HEK293 (cell line): ENCODE measurements around the gene LGI1.

ENCODE experiments used
- CTCF ChIA-PET: fragments of 350-600 bp; formaldehyde crosslinking; extraction: SDS; loops from one replicate; lab custom pipeline; 2021; ENCODE audit warnings: antibody characterized with exemption; lab: Yijun Ruan, JAX
- POLR2A ChIA-PET: fragments of 300-600 bp; formaldehyde crosslinking; extraction: SDS; loops from one replicate; lab custom pipeline; 2020; ENCODE audit warnings: antibody characterized with exemption, inconsistent platforms; lab: Yijun Ruan, JAX
- H3K27ac ChIP-seq: fragments of 200-500 bp; sonication (Bioruptor generic); 2 replicates; pipeline ENCODE4 v1.5.1; 2014; ENCODE audit warnings: low read depth, low read length, control low read depth, inconsistent platforms; ENCODE audit errors: extremely low read depth
- H3K36me3 ChIP-seq, 2 experiments: fragments of 200-500 bp in 1 of 2; sonication (Bioruptor generic) in 1 of 2; 1 replicate in 1 of 2; 2 replicates in 1 of 2; pipeline ENCODE4 v1.5.1; 2014 to 2017; ENCODE audit warnings: inconsistent platforms in 2 of 2, low read length in 2 of 2; ENCODE audit not compliant: control insufficient read depth in 2 of 2, insufficient read depth in 1 of 2
- H3K4me1 ChIP-seq: fragments of 200-500 bp; sonication (Bioruptor generic); 2 replicates; pipeline ENCODE4 v1.5.1; 2014; ENCODE audit warnings: mild to moderate bottlenecking, low read length, inconsistent platforms; ENCODE audit not compliant: control insufficient read depth, insufficient read depth
- H3K4me3 ChIP-seq: 2 replicates; pipeline ENCODE4 v1.5.1; 2011; ENCODE audit warnings: low read depth, mild to moderate bottlenecking, control low read depth, low read length, moderate library complexity
- H3K9me3 ChIP-seq: fragments of 200-500 bp; sonication (Bioruptor generic); 2 replicates; pipeline ENCODE4 v1.5.1; 2014; ENCODE audit warnings: low read depth, low read length, inconsistent platforms; ENCODE audit not compliant: control insufficient read depth, insufficient read depth
- BCL11A ChIP-seq: fragments of 450-650 bp; formaldehyde crosslinking; IDR thresholded peaks from 2 replicates; pipeline ENCODE4 v1.5.1; 2016; ENCODE audit warnings: low read depth, missing biosample characterization, missing genetic modification characterization
- KLF8 ChIP-seq: fragments of 450-650 bp; formaldehyde crosslinking; IDR thresholded peaks from 2 replicates; pipeline ENCODE4 v1.5.1; 2016; ENCODE audit warnings: missing biosample characterization, missing genetic modification characterization
- MYNN ChIP-seq: fragments of 450-650 bp; formaldehyde crosslinking; IDR thresholded peaks from 2 replicates; pipeline ENCODE4 v1.5.1; 2016; ENCODE audit warnings: missing biosample characterization, missing genetic modification characterization, borderline replicate concordance
- MZF1 ChIP-seq: fragments of 450-650 bp; formaldehyde crosslinking; IDR thresholded peaks from 2 replicates; pipeline ENCODE4 v1.5.1; 2017; ENCODE audit warnings: missing biosample characterization, missing genetic modification characterization, borderline replicate concordance
- OSR2 ChIP-seq: fragments of 450-650 bp; formaldehyde crosslinking; IDR thresholded peaks from 2 replicates; pipeline ENCODE4 v1.5.1; 2016; ENCODE audit warnings: missing biosample characterization, missing genetic modification characterization
- PRDM1 ChIP-seq: fragments of 450-650 bp; formaldehyde crosslinking; IDR thresholded peaks from 2 replicates; pipeline ENCODE4; 2016; ENCODE audit warnings: missing biosample characterization, missing genetic modification characterization
- PRDM10 ChIP-seq: fragments of 450-650 bp; formaldehyde crosslinking; IDR thresholded peaks from 2 replicates; pipeline ENCODE4 v1.5.1; 2016; ENCODE audit warnings: missing biosample characterization, missing genetic modification characterization
- PRDM4 ChIP-seq: fragments of 450-650 bp; formaldehyde crosslinking; IDR thresholded peaks from 2 replicates; pipeline ENCODE4 v1.5.1; 2017; ENCODE audit warnings: missing biosample characterization, missing genetic modification characterization
- SP7 ChIP-seq: fragments of 450-650 bp; formaldehyde crosslinking; IDR thresholded peaks from 2 replicates; pipeline ENCODE4 v1.5.1; 2016; ENCODE audit warnings: missing biosample characterization, missing genetic modification characterization
- TRIM28 ChIP-seq: IDR thresholded peaks from 2 replicates; pipeline ENCODE4 v1.6.1; 2011; ENCODE audit warnings: low read length, control low read depth, borderline replicate concordance
- ZBTB17 ChIP-seq: fragments of 450-650 bp; formaldehyde crosslinking; IDR thresholded peaks from 2 replicates; pipeline ENCODE4 v1.5.1; 2016; ENCODE audit warnings: missing biosample characterization, missing genetic modification characterization
- ZBTB6 ChIP-seq: fragments of 450-650 bp; formaldehyde crosslinking; IDR thresholded peaks from 2 replicates; pipeline ENCODE4 v1.5.1; 2017; ENCODE audit warnings: missing biosample characterization, missing genetic modification characterization
- ZFHX2 ChIP-seq: fragments of 450-650 bp; formaldehyde crosslinking; conservative IDR thresholded peaks from 2 replicates; pipeline ENCODE4 v1.5.1; 2016; ENCODE audit warnings: missing biosample characterization, missing genetic modification characterization
- ZNF18 ChIP-seq: fragments of 450-650 bp; formaldehyde crosslinking; IDR thresholded peaks from 2 replicates; pipeline ENCODE4 v1.5.1; 2016; ENCODE audit warnings: missing biosample characterization, missing genetic modification characterization
- ZNF2 ChIP-seq: fragments of 450-650 bp; formaldehyde crosslinking; IDR thresholded peaks from 2 replicates; pipeline ENCODE4 v1.5.1; 2016; ENCODE audit warnings: missing biosample characterization, missing genetic modification characterization
- ZNF24 ChIP-seq: fragments of 450-650 bp; formaldehyde crosslinking; IDR thresholded peaks from 2 replicates; pipeline ENCODE4 v1.5.1; 2016; ENCODE audit warnings: missing biosample characterization, missing genetic modification characterization
- ZNF335 ChIP-seq: fragments of 450-650 bp; formaldehyde crosslinking; conservative IDR thresholded peaks from 2 replicates; pipeline ENCODE4 v1.5.1; 2016; ENCODE audit warnings: missing biosample characterization, missing genetic modification characterization
- ZNF350 ChIP-seq: fragments of 450-650 bp; formaldehyde crosslinking; IDR thresholded peaks from 2 replicates; pipeline ENCODE4 v1.5.0; 2017; ENCODE audit warnings: missing biosample characterization, mild to moderate bottlenecking, missing genetic modification characterization
- ZNF366 ChIP-seq: fragments of 450-650 bp; formaldehyde crosslinking; conservative IDR thresholded peaks from 2 replicates; pipeline ENCODE4 v1.5.1; 2016; ENCODE audit warnings: missing biosample characterization, missing genetic modification characterization
- ZNF561 ChIP-seq: fragments of 450-650 bp; IDR thresholded peaks from 2 replicates; pipeline ENCODE4 v1.5.1; 2018; ENCODE audit warnings: missing biosample characterization, missing genetic modification characterization, borderline replicate concordance
- ZNF580 ChIP-seq: fragments of 450-650 bp; formaldehyde crosslinking; IDR thresholded peaks from 2 replicates; pipeline ENCODE4 v1.5.1; 2016; ENCODE audit warnings: missing biosample characterization, missing genetic modification characterization
- ZNF600 ChIP-seq: fragments of 450-650 bp; formaldehyde crosslinking; IDR thresholded peaks from 2 replicates; pipeline ENCODE4 v1.5.1; 2016; ENCODE audit warnings: missing biosample characterization, missing genetic modification characterization
- ZNF629 ChIP-seq: fragments of 450-650 bp; formaldehyde crosslinking; IDR thresholded peaks from 2 replicates; pipeline ENCODE4 v1.5.1; 2017; ENCODE audit warnings: missing biosample characterization, missing genetic modification characterization
- ZNF660 ChIP-seq: fragments of 450-650 bp; IDR thresholded peaks from 2 replicates; pipeline ENCODE4 v1.5.1; 2018; ENCODE audit warnings: missing biosample characterization, mild to moderate bottlenecking, missing genetic modification characterization
- ZNF843 ChIP-seq: fragments of 450-650 bp; formaldehyde crosslinking; IDR thresholded peaks from 2 replicates; pipeline ENCODE4 v1.5.1; 2016; ENCODE audit warnings: missing biosample characterization, missing genetic modification characterization
- ZSCAN30 ChIP-seq: fragments of 450-650 bp; IDR thresholded peaks from 2 replicates; pipeline ENCODE4 v1.5.1; 2018; ENCODE audit warnings: missing biosample characterization, mild to moderate bottlenecking, missing genetic modification characterization, moderate library complexity
- ZXDB ChIP-seq: fragments of 450-650 bp; formaldehyde crosslinking; IDR thresholded peaks from 2 replicates; pipeline ENCODE4 v1.5.1; 2016; ENCODE audit warnings: missing biosample characterization, missing genetic modification characterization

The LGI1 gene

GRCh38 chr10:93749218-93749799 is 8.4 kb upstream of the LGI1 start:
- no peaks in the 10 kb centered on the region for H3K36me3 ChIP-seq
- peaks cover 3% of the 10 kb centered on the region; the same call in 1 of the 2 replicates for H3K4me1 ChIP-seq
- ChIA-PET CTCF (interaction anchor here (0.7 to 7.5 kb wide), 3 partner anchors 12 to 110 kb away, joined by 4 to 179 read pairs (median 4); no protein-coding TSS in a partner anchor), POLR2A (no interaction called here)
- H3K27ac ChIP-seq = no peak overlapping the region
- no peaks in the 10 kb centered on the region for H3K9me3 ChIP-seq
- no peak overlapping the region for H3K4me3 ChIP-seq
- TF ChIP-seq KLF8 (tag by site-specific recombination) = 0 out of 2 replicates have a peak, but pooled peaks have one; percentile 40
- TF ChIP-seq ZNF366 (tag by site-specific recombination) = 0 out of 2 replicates have a peak, but pooled peaks have one; percentile 36
- peak; percentile 44; the same call in 1 of the 2 replicates for TF ChIP-seq ZNF561 (tag by site-specific recombination)
- TF ChIP-seq OSR2 (tag by site-specific recombination) = peak; percentile 84
- peak; percentile 98 for TF ChIP-seq ZNF600 (tag by site-specific recombination)
- no peak for TF ChIP-seq BCL11A (tag by site-specific recombination)
- TF ChIP-seq ZNF335 (tag by site-specific recombination) = peak; percentile 66; the same call in 1 of the 2 replicates
- TF ChIP-seq ZXDB = 0 out of 2 replicates have a peak, but pooled peaks have one; percentile 45
- no peak for TF ChIP-seq ZNF843 (tag by site-specific recombination)
- peak; percentile 80 for TF ChIP-seq ZSCAN30
- TF ChIP-seq ZFHX2 (tag by site-specific recombination) = no peak
- TF ChIP-seq SP7 = 0 out of 2 replicates have a peak, but pooled peaks have one; percentile 25
- TF ChIP-seq MYNN (tag by site-specific recombination) = 0 out of 2 replicates have a peak, but pooled peaks have one; percentile 24
- peak; percentile 98 for TF ChIP-seq ZBTB17 (tag by site-specific recombination)
- 0 out of 2 replicates have a peak, but pooled peaks have one; percentile 10 for TF ChIP-seq ZBTB6 (tag by site-specific recombination)
- TF ChIP-seq TRIM28 = peak; percentile 92
- TF ChIP-seq PRDM4 (tag by site-specific recombination) = 0 out of 2 replicates have a peak, but pooled peaks have one; percentile 34
- peak; percentile 87; the same call in 1 of the 2 replicates for TF ChIP-seq MZF1 (tag by site-specific recombination)
- 0 out of 2 replicates have a peak, but pooled peaks have one; percentile 51 for TF ChIP-seq ZNF2
- TF ChIP-seq PRDM10 = 0 out of 2 replicates have a peak, but pooled peaks have one; percentile 13
- TF ChIP-seq ZNF629 = peak; percentile 47
- TF ChIP-seq ZNF580 = peak; percentile 87; the same call in 1 of the 2 replicates
- peak; percentile 71; the same call in 1 of the 2 replicates for TF ChIP-seq ZNF18 (tag by site-specific recombination)
- TF ChIP-seq ZNF660 (tag by site-specific recombination) = 0 out of 2 replicates have a peak, but pooled peaks have one; percentile 17
- no peak for TF ChIP-seq ZNF350
- no peak; the same call in 1 of the 2 replicates for TF ChIP-seq PRDM1 (tag by site-specific recombination)
- TF ChIP-seq ZNF24 = peak; percentile 85
